Gastroesophageal sphincter (tissue), 3 donors: ENCODE measurements around the gene BBS1.

Source experiments
- CTCF ChIP-seq, 4 experiments: fragments of 200-600 bp in 2 of 4; fragments of 450-650 bp in 2 of 4; sonication (generic) in 1 of 4; IDR thresholded peaks; one replicate each; pipeline ENCODE4 v1.5.1; 2017 to 2019; ENCODE audit warnings: antibody characterized with exemption in 4 of 4, mild to moderate bottlenecking in 2 of 4, moderate library complexity in 2 of 4
- POLR2A ChIP-seq, 2 donors: fragments of 450-650 bp; IDR thresholded peaks; one replicate each; pipeline ENCODE4 v1.6.1; 2017; ENCODE audit warnings: antibody characterized with exemption in 2 of 2, mild to moderate bottlenecking in 2 of 2, moderate library complexity in 1 of 2
- POLR2AphosphoS5 ChIP-seq: sonication (generic); formaldehyde crosslinking; IDR thresholded peaks from one replicate; pipeline ENCODE4 v1.6.1; 2017; ENCODE audit warnings: antibody characterized with exemption

- TF ChIP-seq CTCF (IDR thresholded peaks at IDR 0.05) (no peak), POLR2A (IDR thresholded peaks at IDR 0.05) (no peak), POLR2AphosphoS5 (no peak)
Observed at GRCh38 chr11:66479394-66480116, 30.9 kb upstream of the BBS1 start.
